Astrocyte (in vitro differentiated cells and primary cell): ENCODE results near the gene TJP1. TPM values are rescaled to one million over a fixed set of nuclear protein-coding genes. Genes with fewer than 3 reads are reported as not detected.

Source experiments
- DNase-seq: peaks from one replicate; pipeline ENCODE4 v3.0.0-alpha.2; 2010; ENCODE audit warnings: low read depth
- FAIRE-seq: peaks from 2 replicates; lab custom pipeline; 2011; peaks lifted over from hg19 to GRCh38; lab: Jason Lieb, UNC
- H2AFZ ChIP-seq: 2 replicates; pipeline ENCODE4 v1.6.0; 2012; ENCODE audit warnings: low read depth, low read length, inconsistent platforms
- H3K27ac ChIP-seq: 2 replicates; pipeline ENCODE4 v1.5.1; 2011; ENCODE audit warnings: low read depth, low read length, inconsistent platforms
- H3K27me3 ChIP-seq: 2 replicates; pipeline ENCODE4 v1.6.0; 2011; ENCODE audit warnings: low read length, inconsistent platforms; ENCODE audit not compliant: insufficient read depth
- H3K36me3 ChIP-seq: 2 replicates; pipeline ENCODE4 v1.5.1; 2011; ENCODE audit warnings: low read length, inconsistent platforms; ENCODE audit not compliant: insufficient read depth
- H3K4me1 ChIP-seq: 2 replicates; pipeline ENCODE4 v1.5.1; 2011; ENCODE audit warnings: low read length, inconsistent platforms; ENCODE audit not compliant: insufficient read depth
- H3K4me2 ChIP-seq: 2 replicates; pipeline ENCODE4 v1.6.0; 2012; ENCODE audit warnings: low read length, inconsistent platforms
- H3K4me3 ChIP-seq: 2 replicates; pipeline ENCODE4 v1.5.1; 2011; ENCODE audit warnings: low read depth, mild to moderate bottlenecking, low read length, inconsistent platforms; ENCODE audit not compliant: insufficient read depth
- H3K79me2 ChIP-seq: 2 replicates; pipeline ENCODE4 v1.6.0; 2012; ENCODE audit warnings: mild to moderate bottlenecking, low read length, inconsistent platforms; ENCODE audit not compliant: insufficient read depth
- H3K9ac ChIP-seq: 2 replicates; pipeline ENCODE4 v1.6.0; 2012; ENCODE audit warnings: mild to moderate bottlenecking, low read length, inconsistent platforms
- H3K9me3 ChIP-seq: 2 replicates; pipeline ENCODE4 v1.5.1; 2012; ENCODE audit warnings: low read depth, mild to moderate bottlenecking, low read length, inconsistent platforms; ENCODE audit not compliant: insufficient read depth
- H4K20me1 ChIP-seq: 2 replicates; pipeline ENCODE4 v1.6.0; 2012; ENCODE audit warnings: low read length, inconsistent platforms; ENCODE audit not compliant: insufficient read depth
- H3K27ac Mint-ChIP-seq: one replicate; pipeline ENCODE4 v1.8.0; 2021; ENCODE audit warnings: mild to moderate bottlenecking, mixed read lengths; ENCODE audit not compliant: unreplicated experiment
- H3K27me3 Mint-ChIP-seq: one replicate; pipeline ENCODE4 v1.8.0; 2021; ENCODE audit warnings: low read depth, mixed read lengths; ENCODE audit not compliant: unreplicated experiment
- H3K36me3 Mint-ChIP-seq: one replicate; pipeline ENCODE4 v1.8.0; 2021; ENCODE audit warnings: low read depth, mixed read lengths; ENCODE audit not compliant: unreplicated experiment
- H3K4me1 Mint-ChIP-seq: one replicate; pipeline ENCODE4 v1.8.0; 2021; ENCODE audit warnings: low read depth, mixed read lengths; ENCODE audit not compliant: unreplicated experiment
- H3K4me3 Mint-ChIP-seq: one replicate; pipeline ENCODE4 v1.8.0; 2021; ENCODE audit warnings: mild to moderate bottlenecking, moderate library complexity, mixed read lengths; ENCODE audit not compliant: unreplicated experiment
- H3K9me3 Mint-ChIP-seq: one replicate; pipeline ENCODE4 v1.8.0; 2021; ENCODE audit warnings: mild to moderate bottlenecking, mixed read lengths; ENCODE audit not compliant: unreplicated experiment
- CTCF ChIP-seq: IDR thresholded peaks from 2 replicates; pipeline ENCODE4 v1.5.1; 2011; ENCODE audit warnings: low read depth, mild to moderate bottlenecking, inconsistent platforms, low read length, moderate library complexity; ENCODE audit not compliant: insufficient read depth
- EZH2 ChIP-seq: IDR thresholded peaks from 2 replicates; pipeline ENCODE4 v1.6.1; 2012; ENCODE audit warnings: mild to moderate bottlenecking, low read length, inconsistent platforms; ENCODE audit not compliant: insufficient read depth
- total RNA-seq: library from RNA; stranded (reverse); gene quantifications from 2 replicates; pipeline ENCODE4 v1.2.1, GENCODE V29; 2021

The TJP1 gene
- total RNA-seq, 1 donor from 2014 or later = 137 TPM

- H3K27me3 Mint-ChIP-seq = no peaks in the 10 kb centered on the region
- H3K27ac Mint-ChIP-seq = no peak overlapping the region
- H3K4me1 ChIP-seq = peaks cover 53% of the 10 kb centered on the region
- peaks cover 2% of the 10 kb centered on the region for H3K36me3 Mint-ChIP-seq
- H3K9ac ChIP-seq = peak overlapping the region; percentile 76
- H3K4me3 ChIP-seq = peak overlapping the region; percentile 55
- peak overlapping the region; percentile 51 for H3K27ac ChIP-seq
- no peak for TF ChIP-seq CTCF
- no peak for TF ChIP-seq EZH2
- FAIRE-seq = no peak
- H4K20me1 ChIP-seq = no peaks in the 10 kb centered on the region
- no peaks in the 10 kb centered on the region for H3K36me3 ChIP-seq
- H3K27me3 ChIP-seq = no peaks in the 10 kb centered on the region
- peaks cover 3% of the 10 kb centered on the region for H3K9me3 Mint-ChIP-seq
- peaks cover 2% of the 10 kb centered on the region for H3K79me2 ChIP-seq
- peaks cover 25% of the 10 kb centered on the region for H3K4me1 Mint-ChIP-seq
- H2AFZ ChIP-seq = peak overlapping the region; percentile 74
- no peaks in the 10 kb centered on the region for H3K9me3 ChIP-seq
- H3K4me3 Mint-ChIP-seq = peak overlapping the region; percentile 86
- DNase-seq = peak; percentile 50
- H3K4me2 ChIP-seq = peak overlapping the region; percentile 88
Observed at GRCh38 chr15:29674661-29675533, 147.4 kb downstream of the TJP1 start.

GRCh38 chr15:29672923-29673809 is 149.1 kb downstream of the TJP1 start:
- Histone ChIP-seq H3K79me2 (peaks cover 2% of the 10 kb centered on the region), H3K36me3 (no peaks in the 10 kb centered on the region), H4K20me1 (no peaks in the 10 kb centered on the region), H3K4me3 (no peak overlapping the region), H3K9me3 (no peaks in the 10 kb centered on the region), H3K4me1 (peaks cover 59% of the 10 kb centered on the region), H3K27ac (no peak overlapping the region), H3K9ac (no peak overlapping the region), H3K27me3 (no peaks in the 10 kb centered on the region), H2AFZ (no peak overlapping the region), H3K4me2 (no peak overlapping the region)
- peaks cover 3% of the 10 kb centered on the region for H3K9me3 Mint-ChIP-seq
- peaks cover 2% of the 10 kb centered on the region for H3K36me3 Mint-ChIP-seq
- no peak overlapping the region for H3K27ac Mint-ChIP-seq
- DNase-seq = no peak
- peaks cover 34% of the 10 kb centered on the region for H3K4me1 Mint-ChIP-seq
- FAIRE-seq = peak; percentile 83
- no peaks in the 10 kb centered on the region for H3K27me3 Mint-ChIP-seq
- H3K4me3 Mint-ChIP-seq = peak overlapping the region; percentile 40
- TF ChIP-seq CTCF (no peak), EZH2 (no peak)
